Measurements from ENCODE around the gene DAB2IP.

The DAB2IP gene

GRCh38 chr9:121631978-121632418 lies 19.4 kb upstream of the DAB2IP start:
- TF ChIP-seq CTCF (IDR thresholded peaks at IDR 0.05), result no peak

DNA sequence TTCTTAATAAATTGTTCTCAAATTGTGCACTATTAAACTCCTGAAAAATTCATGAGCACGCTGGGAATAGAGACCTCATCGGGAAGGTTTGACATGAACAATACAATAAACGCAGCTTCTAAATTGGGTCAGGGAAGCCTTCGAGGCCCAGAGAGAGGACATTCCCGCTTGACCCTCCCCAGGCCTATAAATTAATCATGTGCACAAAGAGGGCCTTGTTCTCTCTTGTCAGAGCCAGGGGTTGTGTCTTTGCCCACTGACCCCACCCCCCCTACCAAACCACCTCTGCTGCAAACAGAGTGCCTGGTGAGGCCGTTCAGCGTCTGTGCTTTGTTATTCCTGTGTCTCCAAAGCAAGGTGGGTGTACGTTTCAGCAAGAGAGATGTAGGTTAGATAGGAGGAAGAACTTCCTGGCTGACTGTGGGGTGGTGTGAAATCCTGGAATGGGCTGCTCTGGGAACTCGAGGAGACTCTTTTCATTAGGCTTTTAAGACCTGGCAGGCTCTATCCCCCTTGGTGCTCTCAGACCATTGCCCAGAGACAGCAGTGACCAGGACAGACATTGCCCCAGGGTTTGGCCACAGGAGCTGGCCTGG lies 18.2 kb upstream of the DAB2IP start:
- no peak for TF ChIP-seq CTCF (IDR thresholded peaks at IDR 0.05)

DNA sequence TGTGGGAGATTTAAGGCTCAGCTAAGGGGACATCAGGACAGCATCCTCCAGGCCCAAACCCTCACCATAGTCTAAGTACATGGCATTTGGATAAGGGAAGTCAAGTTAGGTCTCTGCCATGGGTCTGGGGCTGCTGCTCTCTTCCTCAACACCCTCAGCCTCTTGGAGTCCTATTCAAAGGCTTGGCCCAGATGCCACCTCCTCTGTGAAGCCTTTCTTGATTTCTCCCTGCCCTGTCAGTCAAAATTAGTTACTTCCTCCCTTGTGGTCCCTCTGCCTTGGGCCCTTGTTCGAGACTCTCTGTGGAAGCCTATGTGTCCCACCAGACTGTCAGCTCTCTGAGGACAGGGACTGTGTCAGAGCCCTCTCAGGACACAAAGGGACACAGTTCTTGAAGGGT lies 17.7 kb upstream of the DAB2IP start:
- TF ChIP-seq CTCF (IDR thresholded peaks at IDR 0.05), result no peak

GRCh38 chr9:121634329-121635261 lies 16.8 kb upstream of the DAB2IP start:
- peak; percentile 49; the same call in 1 of the 2 replicates for TF ChIP-seq CTCF (IDR thresholded peaks at IDR 0.05)

DNA sequence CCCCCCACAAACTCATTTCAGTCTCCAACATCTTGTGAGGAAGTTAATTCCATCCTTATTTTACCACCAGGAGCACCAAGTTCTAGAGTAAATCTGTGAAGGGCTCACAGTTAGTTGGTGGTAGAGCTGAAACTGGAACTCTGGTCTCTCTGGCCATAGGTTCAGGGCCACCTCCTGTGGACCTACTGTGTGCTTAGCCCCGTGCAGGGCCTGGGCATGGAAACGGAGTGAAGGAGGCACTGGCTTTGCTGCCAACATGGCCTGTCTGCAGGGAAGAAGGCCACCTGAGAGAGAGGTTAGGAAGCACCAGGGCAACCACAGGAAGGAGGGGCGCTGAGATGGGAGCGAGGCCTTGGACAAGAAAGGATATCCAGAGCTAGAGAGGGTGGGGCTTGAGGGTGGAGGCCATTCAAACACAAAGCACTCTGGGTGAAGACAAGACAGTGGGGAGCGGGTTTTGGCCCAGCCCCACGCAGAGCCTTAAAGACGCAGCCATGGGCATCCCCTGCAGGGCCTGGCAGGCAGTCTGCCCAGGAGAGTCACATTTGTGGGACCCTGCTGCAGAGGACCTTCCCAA lies 16.0 kb upstream of the DAB2IP start:
- TF ChIP-seq CTCF (IDR thresholded peaks at IDR 0.05), result no peak

GRCh38 chr9:121636341-121636865 lies 15.0 kb upstream of the DAB2IP start:
- TF ChIP-seq CTCF (IDR thresholded peaks at IDR 0.05), result no peak

DNA sequence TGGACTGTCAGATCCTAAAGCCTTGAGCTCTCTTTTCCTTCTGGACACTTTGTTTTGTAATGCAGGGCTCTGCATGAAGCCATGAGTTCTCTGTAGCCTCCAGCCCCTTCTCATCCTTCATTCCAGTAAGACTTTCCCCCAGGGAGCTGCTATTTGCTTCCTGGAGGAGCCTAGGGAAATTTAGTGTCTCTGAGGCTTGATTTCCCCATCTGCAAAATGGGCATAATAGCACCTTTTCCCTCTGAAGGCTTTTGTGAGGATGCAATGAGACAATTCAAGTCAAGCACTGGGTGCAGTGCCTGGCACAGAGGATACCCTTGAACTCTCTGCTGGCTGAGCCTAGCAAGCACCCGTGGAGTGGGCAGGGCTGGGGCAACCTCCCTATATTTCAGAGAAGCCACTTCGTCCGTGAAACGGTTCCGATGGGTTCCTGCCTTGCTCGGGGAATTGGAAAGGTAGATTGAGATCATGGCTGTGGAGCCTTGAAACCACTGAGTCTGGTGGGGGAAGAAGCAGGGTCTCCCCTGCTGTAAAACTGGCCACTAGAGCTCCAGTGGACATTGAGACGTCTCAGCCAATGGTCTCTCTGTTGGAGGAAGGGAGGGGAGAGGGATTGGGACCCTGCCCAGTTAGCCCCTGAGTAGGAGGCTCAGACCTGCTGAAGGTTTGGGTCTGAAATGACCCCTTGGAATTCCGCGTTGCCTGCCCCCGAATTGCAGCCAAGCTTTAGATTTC lies 14.3 kb upstream of the DAB2IP start:
- no peak for TF ChIP-seq CTCF (IDR thresholded peaks at IDR 0.05)

Data from LNCAP (cell line).